ENCODE data around the gene ZEB2. TPM values are rescaled to one million over a fixed set of nuclear protein-coding genes. Genes with fewer than 3 reads are reported as not detected.

The ZEB2 gene
- total and polyA plus RNA-seq, 2 of the 8 experiments (the other 6 are each of a cell fraction or from before 2014, with no cell fraction given) = 0.38 TPM; not detected in 1

- no peak for TF ChIP-seq EGR1 (IDR thresholded peaks at IDR 0.05; ENCODE audit: borderline replicate concordance, low read depth, low read length)
- TF ChIP-seq ZNF274 (IDR thresholded peaks at IDR 0.05; ENCODE audit: borderline replicate concordance, extremely low read depth, low read length) = no peak
- TF ChIP-seq POLR2A (IDR thresholded peaks at IDR 0.05; ENCODE audit: control extremely low read depth in 1 of 2, low read depth in 2 of 2, low read length in 2 of 2) = no peak
- TF ChIP-seq HDAC6 (IDR thresholded peaks at IDR 0.05; ENCODE audit: low read depth, low read length) = no peak
- TF ChIP-seq SIX5 (IDR thresholded peaks at IDR 0.05; ENCODE audit: low read depth, low read length) = no peak
- TF ChIP-seq SIN3A (conservative IDR thresholded peaks at IDR 0.05 in 1 of 2, IDR thresholded peaks at IDR 0.05 in 1 of 2; ENCODE audit: low read depth in 1 of 2, low read length in 2 of 2) = no peak
These were observed 40.3 kb upstream of the ZEB2 start (continued) for GRCh38 chr2:144560251-144560650.
